Esophagus squamous epithelium (tissue), 5 donors: Measurements from ENCODE around the gene LCA5L. TPM values are rescaled to one million over a fixed set of nuclear protein-coding genes. Genes with fewer than 3 reads are reported as not detected.

Source experiments
- DNase-seq: peaks from one replicate; lab custom pipeline; 2025; lab: John Stamatoyannopoulos, UW
- H3K27ac ChIP-seq, 4 donors: fragments of 200-600 bp; sonication (generic); one replicate each; pipeline ENCODE4 v1.5.1; 2016 to 2019; ENCODE audit warnings: mild to moderate bottlenecking in 1 of 4
- H3K27me3 ChIP-seq, 4 donors: fragments of 200-600 bp; sonication (generic); 1 replicate in 3 of 4; 2 replicates in 1 of 4; pipeline versions ENCODE4 v1.5.1 to v1.6.0; 2017 to 2021; ENCODE audit warnings: antibody characterized with exemption in 1 of 4
- H3K36me3 ChIP-seq, 3 donors: fragments of 200-600 bp; sonication (generic); one replicate each; pipeline ENCODE4 v1.5.1; 2016 to 2019
- H3K4me1 ChIP-seq, 3 donors: fragments of 200-600 bp; sonication (generic); one replicate each; pipeline ENCODE4 v1.5.1; 2017 to 2019
- H3K4me3 ChIP-seq, 4 donors: fragments of 200-600 bp; sonication (generic); 1 replicate in 3 of 4; 2 replicates in 1 of 4; pipeline ENCODE4 v1.5.1; 2016 to 2019; ENCODE audit warnings: mild to moderate bottlenecking in 2 of 4, moderate library complexity in 1 of 4
- H3K9me3 ChIP-seq, 3 donors: fragments of 200-600 bp; sonication (generic); one replicate each; pipeline ENCODE4 v1.5.1; 2016 to 2019
- CTCF ChIP-seq, 6 experiments: fragments of 450-650 bp in 4 of 6; fragments of 200-600 bp in 2 of 6; sonication (generic) in 2 of 6; IDR thresholded peaks; one replicate each; pipeline ENCODE4 v1.5.1; 2016 to 2019; ENCODE audit warnings: antibody characterized with exemption in 6 of 6, mild to moderate bottlenecking in 4 of 6, moderate library complexity in 4 of 6
- POLR2A ChIP-seq, 4 donors: fragments of 450-650 bp; IDR thresholded peaks; one replicate each; pipeline ENCODE4 v1.6.1; 2017; ENCODE audit warnings: antibody characterized with exemption in 4 of 4, mild to moderate bottlenecking in 4 of 4, moderate library complexity in 3 of 4
- WGBS, 2 donors: methylation state at CpG; one replicate each; pipeline ENCODE4 v1.1.5; 2018; 5-methylcytosine and 5-hydroxymethylcytosine counted together
- intact Hi-C: fragments of 100-400 bp; cut with DNase I; formaldehyde crosslinking; loops from one replicate; pipeline ENCODE4 v1.15.0; 2022
- total RNA-seq, 4 donors: library from RNA; depleted of rRNA; stranded (reverse); fragments of >200 nt; gene quantifications; one replicate each; pipeline ENCODE4 v1.1.0, GENCODE V29; 2016
- donor health status: DM: yes; HTN: yes; CAD: no.

The LCA5L gene
- total RNA-seq, 4 donors from 2014 or later: 0.44 to 1.7 (median 0.82) TPM; not detected in 1

- Histone ChIP-seq H3K27ac (no peak overlapping the region), H3K36me3 (no peaks in the 10 kb centered on the region), H3K4me1 (no peaks in the 10 kb centered on the region), H3K9me3 (no peaks in the 10 kb centered on the region), H3K4me3 (no peak overlapping the region), H3K27me3 (no peaks in the 10 kb centered on the region)
- TF ChIP-seq POLR2A (IDR thresholded peaks at IDR 0.05) (no peak), CTCF (IDR thresholded peaks at IDR 0.05) (no peak)
- 90 to 92% methylated on average over 2 of the region's 2 CpGs for WGBS, 2 donors
- DNase-seq: no peak
- intact Hi-C loops: no loop called here
Measured at GRCh38 chr21:39367783-39368182, 77.8 kb downstream of the LCA5L start.

- no peak overlapping the region for H3K4me3 ChIP-seq
- H3K27me3 ChIP-seq: no peaks in the 10 kb centered on the region
- DNase-seq: no peak
- intact Hi-C loops: no loop called here
- TF ChIP-seq CTCF (IDR thresholded peaks at IDR 0.05) (no peak), POLR2A (IDR thresholded peaks at IDR 0.05) (no peak)
- no peaks in the 10 kb centered on the region for H3K4me1 ChIP-seq
- no peaks in the 10 kb centered on the region for H3K36me3 ChIP-seq
- no peak overlapping the region for H3K27ac ChIP-seq
- H3K9me3 ChIP-seq: no peaks in the 10 kb centered on the region
- WGBS, 2 donors: 90 to 92% methylated on average over 4 of the region's 4 CpGs
Measured at GRCh38 chr21:39366563-39366962, 79.0 kb downstream of the LCA5L start.

- Histone ChIP-seq H3K36me3 (no peaks in the 10 kb centered on the region), H3K27ac (no peak overlapping the region), H3K4me3 (no peak overlapping the region), H3K4me1 (no peaks in the 10 kb centered on the region), H3K27me3 (no peaks in the 10 kb centered on the region), H3K9me3 (no peaks in the 10 kb centered on the region)
- TF ChIP-seq POLR2A (IDR thresholded peaks at IDR 0.05) (no peak), CTCF (IDR thresholded peaks at IDR 0.05) (no peak)
- DNase-seq: no peak
- intact Hi-C loops: no loop called here
- WGBS, 2 donors: 71 to 77% methylated on average over 4 of the region's 4 CpGs
Measured at GRCh38 chr21:39364949-39365348, 80.6 kb downstream of the LCA5L start.

GRCh38 chr21:39363607-39364555 is 81.7 kb downstream of the LCA5L start:
- 73 to 82% methylated on average over 6 of the region's 6 CpGs for WGBS, 2 donors

More at GRCh38 chr21:39363607-39364555, 81.7 kb downstream of the LCA5L start:
- TF ChIP-seq POLR2A (IDR thresholded peaks at IDR 0.05) (no peak), CTCF (IDR thresholded peaks at IDR 0.05) (no peak)
- Histone ChIP-seq H3K36me3 (no peaks in the 10 kb centered on the region), H3K4me3 (no peak overlapping the region), H3K27ac (no peak overlapping the region), H3K4me1 (no peaks in the 10 kb centered on the region), H3K27me3 (no peaks in the 10 kb centered on the region), H3K9me3 (no peaks in the 10 kb centered on the region)
- intact Hi-C loops: no loop called here
- no peak for DNase-seq
